HepG2 (cell line): Measurements from ENCODE around the gene MYO1E. TPM values are rescaled to one million over a fixed set of nuclear protein-coding genes. Genes with fewer than 3 reads are reported as not detected.

Source experiments
- ATAC-seq: fragments of 200-7000 bp; cut with Tn5 transposase; 3 replicates; pipeline ENCODE4 v1.9.1; 2020; ENCODE audit warnings: mild to moderate bottlenecking, moderate library complexity
- BruUV-seq: library from RNA; stranded (reverse); fragments of 400-500 nt; replicated peaks from 2 replicates; lab custom pipeline; 2021; lab: Mats Ljungman, UMichigan
- CTCF ChIA-PET: fragments of 300-600 bp; formaldehyde crosslinking; extraction: SDS; loops from one replicate; lab custom pipeline; 2021; ENCODE audit warnings: low total read pairs, inconsistent platforms, low intra/inter-chr PET ratio; lab: Yijun Ruan, JAX
- POLR2A ChIA-PET: fragments of 350-600 bp; sonication (Branson Sonifier 250); formaldehyde crosslinking; loops from one replicate; lab custom pipeline; 2020; ENCODE audit warnings: antibody characterized with exemption, inconsistent platforms; lab: Yijun Ruan, JAX
- DNase-seq: peaks from one replicate; pipeline ENCODE4 v3.0.0-alpha.2; 2015; ENCODE audit warnings: low spot score
- FAIRE-seq: peaks from 3 replicates; lab custom pipeline; 2011; peaks lifted over from hg19 to GRCh38; lab: Jason Lieb, UNC
- H2AFZ ChIP-seq: one replicate; pipeline ENCODE4 v1.6.1; 2011; ENCODE audit warnings: low read length, inconsistent platforms
- H3K27ac ChIP-seq: fragments of 300-600 bp; 3 replicates; pipeline ENCODE4 v1.8.0; 2011; ENCODE audit warnings: mixed run types, mild to moderate bottlenecking, mixed read lengths, low read length, inconsistent platforms; ENCODE audit not compliant: insufficient read depth; ENCODE audit errors: extremely low read length
- H3K27me3 ChIP-seq, 2 experiments: fragments of 200-600 bp in 1 of 2; 2 replicates in 1 of 2; 3 replicates in 1 of 2; pipeline versions ENCODE4 v1.6.0 to v1.8.0; 2011; ENCODE audit warnings: low read length in 2 of 2, mild to moderate bottlenecking in 2 of 2, moderate library complexity in 2 of 2, inconsistent platforms in 1 of 2; ENCODE audit not compliant: insufficient read depth in 2 of 2, control insufficient read depth in 1 of 2
- H3K36me3 ChIP-seq, 2 experiments: fragments of 200-600 bp in 1 of 2; replicated peaks in 1 of 2; 2 replicates in 1 of 2; 3 replicates in 1 of 2; pipeline versions ENCODE4 v1.5.1 to v1.8.0; 2011; ENCODE audit warnings: low read length in 2 of 2, inconsistent platforms in 1 of 2; ENCODE audit not compliant: insufficient read depth in 2 of 2, control insufficient read depth in 1 of 2
- H3K4me1 ChIP-seq: 2 replicates; pipeline ENCODE4 v1.5.1; 2012; ENCODE audit warnings: low read length, inconsistent platforms; ENCODE audit not compliant: insufficient read depth
- H3K4me2 ChIP-seq: 2 replicates; pipeline ENCODE4 v1.6.0; 2011; ENCODE audit warnings: low read depth, low read length, inconsistent platforms
- H3K4me3 ChIP-seq, 3 experiments: fragments of 200-600 bp in 1 of 3; sonication (generic), shearing (Covaris generic) in 1 of 3; replicated peaks in 1 of 3; 2 replicates each; pipeline ENCODE4 v1.5.1; 2011 to 2016; ENCODE audit warnings: low read length in 3 of 3, inconsistent platforms in 2 of 3, low read depth in 2 of 3, mild to moderate bottlenecking in 2 of 3, control low read depth in 1 of 3, mixed read lengths in 1 of 3; ENCODE audit not compliant: insufficient read depth in 1 of 3
- H3K79me2 ChIP-seq: one replicate; pipeline ENCODE4 v1.6.1; 2011; ENCODE audit warnings: low read length, inconsistent platforms; ENCODE audit not compliant: insufficient read depth
- H3K9ac ChIP-seq: 2 replicates; pipeline ENCODE4 v1.6.0; 2011; ENCODE audit warnings: mild to moderate bottlenecking, low read depth, low read length, inconsistent platforms; ENCODE audit not compliant: insufficient read depth
- H3K9me3 ChIP-seq: 2 replicates; pipeline ENCODE4 v1.5.1; 2012; ENCODE audit warnings: mild to moderate bottlenecking, low read length
- H4K20me1 ChIP-seq: 2 replicates; pipeline ENCODE4 v1.6.0; 2011; ENCODE audit warnings: inconsistent platforms, mild to moderate bottlenecking, low read length, moderate library complexity; ENCODE audit not compliant: insufficient read depth
- ELF3 ChIP-seq: IDR thresholded peaks from 2 replicates; pipeline ENCODE4 v1.6.1; 2016; ENCODE audit warnings: missing genetic modification reagents, missing compliant biosample characterization
- HNRNPLL ChIP-seq: fragments of 200-400 bp; formaldehyde crosslinking; IDR thresholded peaks from 2 replicates; pipeline ENCODE4 v1.6.1; 2017; ENCODE audit warnings: mild to moderate bottlenecking, low read depth, low read length; ENCODE audit not compliant: poor library complexity, severe bottlenecking
- HOXD1 ChIP-seq: sonication (generic); formaldehyde crosslinking; IDR thresholded peaks from 2 replicates; pipeline ENCODE4 v1.5.0; 2020; ENCODE audit warnings: missing genetic modification reagents
- KDM4B ChIP-seq: sonication (generic); formaldehyde crosslinking; IDR thresholded peaks from 2 replicates; pipeline ENCODE4 v1.4.0; 2020; ENCODE audit warnings: missing genetic modification reagents
- MTF2 ChIP-seq: sonication (generic); formaldehyde crosslinking; IDR thresholded peaks from 2 replicates; pipeline ENCODE4 v1.5.0; 2020; ENCODE audit warnings: missing genetic modification reagents, borderline replicate concordance
- PBX3 ChIP-seq: sonication (generic); formaldehyde crosslinking; IDR thresholded peaks from 2 replicates; pipeline ENCODE4 v1.8.1; 2023; ENCODE audit warnings: missing genetic modification reagents, inconsistent platforms, borderline replicate concordance
- PHB2 ChIP-seq: fragments of 450-650 bp; IDR thresholded peaks from 2 replicates; pipeline ENCODE4 v1.6.1; 2018; ENCODE audit not compliant: partially characterized antibody
- ZFYVE20 ChIP-seq: sonication (generic); formaldehyde crosslinking; IDR thresholded peaks from 2 replicates; pipeline ENCODE4 v1.8.0; 2023; ENCODE audit warnings: low read depth, mild to moderate bottlenecking, moderate library complexity, missing genetic modification reagents, borderline replicate concordance
- ZNF558 ChIP-seq: sonication (generic); formaldehyde crosslinking; IDR thresholded peaks from 2 replicates; pipeline ENCODE4 v1.9.0; 2022; ENCODE audit warnings: mild to moderate bottlenecking, missing genetic modification reagents, borderline replicate concordance
- ZNF577 ChIP-seq: sonication (generic); formaldehyde crosslinking; IDR thresholded peaks from 2 replicates; pipeline ENCODE4 v1.4.0; 2020; ENCODE audit warnings: mild to moderate bottlenecking, low read depth, missing genetic modification reagents, borderline replicate concordance
- WGBS: methylation state at CpG from one replicate; pipeline ENCODE4 v1.1.6; 2017; ENCODE audit warnings: low lambda C conversion rate; 5-methylcytosine and 5-hydroxymethylcytosine counted together
- in situ Hi-C: cut with HindIII; loops from 2 replicates; pipeline ENCODE4 v1.10.0; 2017; ENCODE audit warnings: low pct_unique_long_range_greater_than_20kb; ENCODE audit not compliant: extremely low pct_ligation_motif_present
- intact Hi-C: fragments of 100-400 bp; cut with micrococcal nuclease; formaldehyde crosslinking; loops from one replicate; pipeline ENCODE4 v1.10.0; 2022; ENCODE audit not compliant: unreplicated experiment
- polyA plus RNA-seq, 8 experiments: library from polyadenylated mRNA; depleted of rRNA in 3 of 8; stranded (reverse) in 7 of 8; unstranded in 1 of 8; fragments of >200 nt; fragmentation: Illumina TruSeq in 4 of 8; extraction: Trizol in 4 of 8; gene quantifications; 2 replicates each; pipeline versions ENCODE4 v1.2.1 to v1.2.3, GENCODE V29; 2011 to 2016; ENCODE audit warnings: low read depth in 4 of 8, missing spikeins in 1 of 8, mixed read lengths in 1 of 8; ENCODE audit not compliant: insufficient read depth in 1 of 8
- total RNA-seq, 5 experiments: library from RNA; depleted of rRNA; stranded (reverse); fragments of >200 nt; fragmentation: Illumina TruSeq; extraction: Trizol; gene quantifications; 2 replicates each; pipeline ENCODE4 v1.2.3, GENCODE V29; 2016; ENCODE audit warnings: low read depth in 1 of 5
- TF ChIP-seq, protein P1 (sequence below): sonication (generic); formaldehyde crosslinking; conservative IDR thresholded peaks from 2 replicates; pipeline ENCODE4 v1.5.0; 2020; ENCODE audit warnings: missing genetic modification reagents
- TF ChIP-seq, protein P2 (sequence below): sonication (generic); formaldehyde crosslinking; IDR thresholded peaks from 2 replicates; pipeline ENCODE4 v1.5.0; 2020; ENCODE audit warnings: missing genetic modification reagents

Gene MYO1E
- total and polyA plus RNA-seq, 2 of the 13 experiments (the other 11 are each of a cell fraction or from before 2014, with no cell fraction given): 15.7 to 25.1 TPM

DNA sequence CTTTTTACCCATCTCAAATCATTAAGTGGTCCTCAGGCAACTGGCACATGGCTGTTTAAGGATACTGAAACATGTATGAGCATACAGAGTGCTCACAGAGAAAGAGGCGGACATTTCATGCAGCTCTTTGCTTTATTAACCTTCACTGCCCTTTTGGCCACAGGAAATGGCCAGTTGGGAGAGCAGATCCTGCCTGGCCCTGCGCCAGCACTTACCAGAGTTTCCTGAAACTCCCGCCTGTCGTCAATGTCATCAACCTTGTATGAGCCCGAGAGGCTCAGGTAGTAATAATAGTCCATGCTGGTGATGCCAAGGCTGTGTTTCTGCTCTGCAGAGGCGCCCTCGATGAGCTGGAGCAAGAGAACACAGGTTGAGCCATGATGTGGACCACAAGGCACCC lies 148.2 kb downstream of the MYO1E start:
- H3K9ac ChIP-seq: no peak overlapping the region
- intact Hi-C loops: no loop called here
- no peak overlapping the region for H3K4me2 ChIP-seq
- ATAC-seq (no peak), FAIRE-seq (no peak), DNase-seq (no peak)
- H3K9me3 ChIP-seq: no peaks in the 10 kb centered on the region
- no peak overlapping the region for H3K27ac ChIP-seq
- in situ Hi-C loops: no loop called here
- no peaks in the 10 kb centered on the region for H3K79me2 ChIP-seq
- 95% methylated on average over 4 of the region's 7 CpGs for WGBS
- no peaks in the 10 kb centered on the region for H4K20me1 ChIP-seq
- POLR2A ChIA-PET: no interaction called here
- H3K4me1 ChIP-seq: no peaks in the 10 kb centered on the region
- H3K36me3 ChIP-seq: peaks cover 7 to 38% of the 10 kb centered on the region in 2 experiments; a peak in 3 of 5 replicates
- no peaks in the 10 kb centered on the region for H3K27me3 ChIP-seq
- CTCF ChIA-PET: no interaction called here
- no peak overlapping the region for H2AFZ ChIP-seq
- no peak overlapping the region for H3K4me3 ChIP-seq
- TF ChIP-seq HOXD1 (CRISPR knock-in tag) (no peak), ZFYVE20 (CRISPR knock-in tag) (no peak), ZNF577 (CRISPR knock-in tag) (no peak)
- no TSS peak for BruUV-seq

DNA sequence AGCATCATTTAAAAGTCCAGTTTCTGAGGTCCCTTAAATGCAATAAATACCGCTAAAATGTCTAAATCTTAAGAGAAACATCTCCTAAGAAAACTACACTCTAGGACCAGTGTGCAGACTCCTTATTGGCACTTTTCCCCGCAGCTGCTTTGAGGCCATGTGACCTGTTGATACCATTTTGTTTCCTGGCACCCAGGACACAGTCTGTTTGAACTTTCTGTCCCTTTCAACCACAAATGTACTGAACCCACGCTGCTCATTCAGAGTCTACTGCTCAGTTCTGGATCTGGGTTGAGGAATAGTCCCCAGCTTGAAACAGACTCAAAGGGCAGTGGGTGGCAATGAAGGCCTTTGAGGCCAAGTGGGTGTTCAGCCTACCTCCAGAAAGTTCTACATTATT lies 148.9 kb downstream of the MYO1E start:
- Histone ChIP-seq H2AFZ (no peak overlapping the region), H4K20me1 (no peaks in the 10 kb centered on the region), H3K4me2 (no peak overlapping the region), H3K27ac (no peak overlapping the region), H3K4me3 (no peak overlapping the region), H3K79me2 (no peaks in the 10 kb centered on the region), H3K9me3 (no peaks in the 10 kb centered on the region), H3K27me3 (no peaks in the 10 kb centered on the region), H3K9ac (no peak overlapping the region), H3K4me1 (no peaks in the 10 kb centered on the region), H3K36me3 (peaks cover 7 to 38% of the 10 kb centered on the region in 2 experiments; a peak in 4 of 5 replicates)
- intact Hi-C loops: no loop called here
- ChIA-PET POLR2A (no interaction called here), CTCF (no interaction called here)
- 96% methylated on average over 3 of the region's 3 CpGs for WGBS
- in situ Hi-C loops: no loop called here
- DNase-seq: no peak
- no TSS peak for BruUV-seq
- no peak for FAIRE-seq
- ATAC-seq: no peak
- TF ChIP-seq PHB2 (no peak), HNRNPLL (no peak), ZNF558 (CRISPR knock-in tag) (no peak), MTF2 (CRISPR knock-in tag) (no peak), PBX3 (CRISPR knock-in tag) (no peak), KDM4B (no peak), ELF3 (no peak)
- TF ChIP-seq, protein P1, sequence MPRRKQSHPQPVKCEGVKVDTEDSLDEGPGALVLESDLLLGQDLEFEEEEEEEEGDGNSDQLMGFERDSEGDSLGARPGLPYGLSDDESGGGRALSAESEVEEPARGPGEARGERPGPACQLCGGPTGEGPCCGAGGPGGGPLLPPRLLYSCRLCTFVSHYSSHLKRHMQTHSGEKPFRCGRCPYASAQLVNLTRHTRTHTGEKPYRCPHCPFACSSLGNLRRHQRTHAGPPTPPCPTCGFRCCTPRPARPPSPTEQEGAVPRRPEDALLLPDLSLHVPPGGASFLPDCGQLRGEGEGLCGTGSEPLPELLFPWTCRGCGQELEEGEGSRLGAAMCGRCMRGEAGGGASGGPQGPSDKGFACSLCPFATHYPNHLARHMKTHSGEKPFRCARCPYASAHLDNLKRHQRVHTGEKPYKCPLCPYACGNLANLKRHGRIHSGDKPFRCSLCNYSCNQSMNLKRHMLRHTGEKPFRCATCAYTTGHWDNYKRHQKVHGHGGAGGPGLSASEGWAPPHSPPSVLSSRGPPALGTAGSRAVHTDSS: no peak
- TF ChIP-seq, protein P2, sequence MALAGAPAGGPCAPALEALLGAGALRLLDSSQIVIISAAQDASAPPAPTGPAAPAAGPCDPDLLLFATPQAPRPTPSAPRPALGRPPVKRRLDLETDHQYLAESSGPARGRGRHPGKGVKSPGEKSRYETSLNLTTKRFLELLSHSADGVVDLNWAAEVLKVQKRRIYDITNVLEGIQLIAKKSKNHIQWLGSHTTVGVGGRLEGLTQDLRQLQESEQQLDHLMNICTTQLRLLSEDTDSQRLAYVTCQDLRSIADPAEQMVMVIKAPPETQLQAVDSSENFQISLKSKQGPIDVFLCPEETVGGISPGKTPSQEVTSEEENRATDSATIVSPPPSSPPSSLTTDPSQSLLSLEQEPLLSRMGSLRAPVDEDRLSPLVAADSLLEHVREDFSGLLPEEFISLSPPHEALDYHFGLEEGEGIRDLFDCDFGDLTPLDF (CRISPR knock-in tag): no peak
